Adrenal gland (tissue), 5 donors: Measurements from ENCODE around the gene SLC32A1.

Experiments
- POLR2A ChIP-seq, 2 donors: fragments of 450-650 bp; IDR thresholded peaks; one replicate each; pipeline ENCODE4 v1.6.1; 2017; ENCODE audit warnings: antibody characterized with exemption in 2 of 2, mild to moderate bottlenecking in 2 of 2, moderate library complexity in 1 of 2
- TF ChIP-seq, protein P1 (sequence below), 6 experiments: fragments of 450-650 bp in 4 of 6; fragments of 200-600 bp in 2 of 6; sonication (generic) in 1 of 6; IDR thresholded peaks; 1 replicate in 5 of 6; 2 replicates in 1 of 6; pipeline versions ENCODE4 v1.5.1 to v1.8.0; 2016 to 2021; ENCODE audit warnings: antibody characterized with exemption in 6 of 6, mild to moderate bottlenecking in 2 of 6, moderate library complexity in 1 of 6
- donor health status: DM: no; HTN: no; CAD: no.

DNA sequence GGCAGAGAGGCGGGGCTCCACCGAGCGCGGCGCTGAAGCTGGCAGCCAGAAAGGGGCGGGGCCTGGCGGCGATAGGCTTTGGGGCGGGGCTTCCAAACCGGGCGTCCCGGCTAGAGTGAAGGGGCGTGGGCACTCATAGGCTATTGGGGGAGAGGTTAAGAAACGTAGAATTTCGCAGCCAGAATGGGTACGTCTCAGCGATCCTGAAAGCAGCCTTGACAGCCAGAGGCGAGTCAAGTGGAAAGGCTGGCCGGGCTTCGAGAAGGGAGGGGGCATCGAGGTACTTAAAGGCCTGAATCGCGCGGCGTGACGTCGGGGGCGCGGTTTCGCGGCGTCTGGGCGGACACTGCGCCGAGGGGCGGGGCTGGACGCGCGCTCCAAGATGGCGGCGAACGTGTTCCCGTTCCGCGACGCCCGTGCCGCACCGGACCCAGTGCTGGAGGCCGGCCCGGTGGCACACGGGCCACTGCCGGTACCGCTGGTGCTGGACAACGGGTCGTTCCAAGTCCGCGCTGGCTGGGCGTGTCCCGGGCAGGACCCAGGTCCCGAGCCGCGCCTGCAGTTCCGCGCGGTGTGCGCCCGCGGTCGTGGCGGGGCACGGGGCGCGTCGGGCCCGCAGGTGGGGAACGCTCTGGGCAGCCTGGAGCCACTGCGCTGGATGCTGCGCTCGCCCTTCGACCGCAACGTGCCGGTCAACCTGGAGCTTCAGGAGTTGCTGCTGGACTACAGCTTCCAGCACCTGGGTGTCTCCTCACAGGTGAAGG is 24.0 kb downstream of the SLC32A1 start, which contains the start of gene ACTR5:
- TF ChIP-seq, protein P1, sequence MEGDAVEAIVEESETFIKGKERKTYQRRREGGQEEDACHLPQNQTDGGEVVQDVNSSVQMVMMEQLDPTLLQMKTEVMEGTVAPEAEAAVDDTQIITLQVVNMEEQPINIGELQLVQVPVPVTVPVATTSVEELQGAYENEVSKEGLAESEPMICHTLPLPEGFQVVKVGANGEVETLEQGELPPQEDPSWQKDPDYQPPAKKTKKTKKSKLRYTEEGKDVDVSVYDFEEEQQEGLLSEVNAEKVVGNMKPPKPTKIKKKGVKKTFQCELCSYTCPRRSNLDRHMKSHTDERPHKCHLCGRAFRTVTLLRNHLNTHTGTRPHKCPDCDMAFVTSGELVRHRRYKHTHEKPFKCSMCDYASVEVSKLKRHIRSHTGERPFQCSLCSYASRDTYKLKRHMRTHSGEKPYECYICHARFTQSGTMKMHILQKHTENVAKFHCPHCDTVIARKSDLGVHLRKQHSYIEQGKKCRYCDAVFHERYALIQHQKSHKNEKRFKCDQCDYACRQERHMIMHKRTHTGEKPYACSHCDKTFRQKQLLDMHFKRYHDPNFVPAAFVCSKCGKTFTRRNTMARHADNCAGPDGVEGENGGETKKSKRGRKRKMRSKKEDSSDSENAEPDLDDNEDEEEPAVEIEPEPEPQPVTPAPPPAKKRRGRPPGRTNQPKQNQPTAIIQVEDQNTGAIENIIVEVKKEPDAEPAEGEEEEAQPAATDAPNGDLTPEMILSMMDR (IDR thresholded peaks at IDR 0.05) = no peak
- peak in 1 of 2 donors; percentile 51 for TF ChIP-seq POLR2A (IDR thresholded peaks at IDR 0.05)
